ENCODE data around the gene RHOG.
"Not testable (repeated sequence)": the region's sequence is repeated elsewhere in the genome, so short reads cannot be mapped to it uniquely, and the experiment has no call there.

Gene RHOG

GRCh38 chr11:3815845-3816244 is 24.9 kb downstream of the RHOG start:
- in situ Hi-C loops (cut with MboI; ENCODE audit: low sequenced_read_pairs, unreplicated experiment) = no loop called here
- TF ChIP-seq CTCF (IDR thresholded peaks at IDR 0.05; ENCODE audit: borderline replicate concordance, control extremely low read depth, extremely low read depth, insufficient read depth, missing control alignments) = no peak
- DNase-seq (ENCODE audit: low spot score) = no peak

- in situ Hi-C loops (cut with MboI; ENCODE audit: low sequenced_read_pairs, unreplicated experiment); DNase-seq (ENCODE audit: low spot score): not testable (repeated sequence)
Measured at GRCh38 chr11:3814832-3815231, 25.9 kb downstream of the RHOG start.

DNA sequence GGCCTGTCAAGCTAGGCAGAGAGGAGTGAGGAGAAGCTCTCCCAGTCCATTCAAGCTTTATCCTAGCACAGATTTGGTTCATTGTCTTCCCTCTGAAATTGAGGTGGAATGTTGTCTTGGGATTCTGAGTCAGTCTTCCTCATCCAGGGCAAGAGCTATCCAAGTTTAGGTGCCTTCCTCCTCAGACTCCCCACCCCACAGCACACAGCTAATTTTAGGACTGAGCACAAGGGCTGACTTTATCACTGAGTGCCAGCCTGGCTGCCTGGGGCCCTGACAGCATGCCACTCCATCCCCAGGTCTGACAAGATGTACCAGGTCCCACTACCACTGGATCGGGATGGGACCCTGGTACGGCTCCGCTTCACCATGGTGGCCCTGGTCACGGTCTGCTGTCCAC is 29.8 kb downstream of the RHOG start:
- DNase-seq (ENCODE audit: low spot score) = no peak
- in situ Hi-C loops (cut with MboI; ENCODE audit: low sequenced_read_pairs, unreplicated experiment) = no loop called here
- TF ChIP-seq CTCF (IDR thresholded peaks at IDR 0.05; ENCODE audit: borderline replicate concordance, control extremely low read depth, extremely low read depth, insufficient read depth, missing control alignments) = no peak

DNA sequence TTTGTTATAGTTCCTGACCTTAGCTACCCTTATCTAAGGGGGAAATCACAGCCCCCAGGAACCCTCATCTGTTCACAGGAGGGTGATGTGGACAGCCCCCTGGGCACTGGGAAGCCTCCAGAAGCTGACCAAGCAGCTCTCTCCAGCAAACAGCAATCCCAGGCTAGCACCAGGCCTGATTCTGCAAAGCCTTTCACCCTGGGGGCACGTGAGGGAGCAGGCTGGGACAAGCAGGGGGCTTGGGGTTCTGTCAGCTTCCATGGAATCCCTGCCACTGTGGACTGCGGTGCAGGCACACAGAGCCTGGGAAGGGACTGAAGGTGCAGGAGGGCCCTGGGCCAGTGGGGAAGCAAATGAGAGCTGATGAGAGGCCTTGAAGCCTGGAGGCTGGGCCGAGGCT is 30.3 kb downstream of the RHOG start:
- TF ChIP-seq CTCF (IDR thresholded peaks at IDR 0.05; ENCODE audit: borderline replicate concordance, control extremely low read depth, extremely low read depth, insufficient read depth, missing control alignments) = no peak
- no peak for DNase-seq (ENCODE audit: low spot score)
- in situ Hi-C loops (cut with MboI; ENCODE audit: low sequenced_read_pairs, unreplicated experiment) = no loop called here

DNA sequence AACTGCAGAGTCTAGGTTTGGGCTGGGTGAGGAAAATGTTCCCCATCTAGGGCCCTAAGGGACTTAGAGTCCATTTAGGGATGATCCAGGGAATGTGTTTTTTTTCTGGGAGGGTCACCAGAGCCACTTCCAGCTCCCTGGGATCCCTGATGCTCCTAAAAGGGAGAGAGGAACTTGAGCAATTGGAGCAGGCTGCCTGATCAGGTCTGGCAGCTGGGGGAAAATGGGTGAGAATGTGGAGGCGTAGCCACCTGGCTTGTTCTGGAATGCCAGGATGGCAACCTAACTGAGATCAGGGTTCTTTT is 31.2 kb downstream of the RHOG start:
- DNase-seq (ENCODE audit: low spot score) = no peak
- no peak for TF ChIP-seq CTCF (IDR thresholded peaks at IDR 0.05; ENCODE audit: borderline replicate concordance, control extremely low read depth, extremely low read depth, insufficient read depth, missing control alignments)
- in situ Hi-C loops (cut with MboI; ENCODE audit: low sequenced_read_pairs, unreplicated experiment) = no loop called here

DNA sequence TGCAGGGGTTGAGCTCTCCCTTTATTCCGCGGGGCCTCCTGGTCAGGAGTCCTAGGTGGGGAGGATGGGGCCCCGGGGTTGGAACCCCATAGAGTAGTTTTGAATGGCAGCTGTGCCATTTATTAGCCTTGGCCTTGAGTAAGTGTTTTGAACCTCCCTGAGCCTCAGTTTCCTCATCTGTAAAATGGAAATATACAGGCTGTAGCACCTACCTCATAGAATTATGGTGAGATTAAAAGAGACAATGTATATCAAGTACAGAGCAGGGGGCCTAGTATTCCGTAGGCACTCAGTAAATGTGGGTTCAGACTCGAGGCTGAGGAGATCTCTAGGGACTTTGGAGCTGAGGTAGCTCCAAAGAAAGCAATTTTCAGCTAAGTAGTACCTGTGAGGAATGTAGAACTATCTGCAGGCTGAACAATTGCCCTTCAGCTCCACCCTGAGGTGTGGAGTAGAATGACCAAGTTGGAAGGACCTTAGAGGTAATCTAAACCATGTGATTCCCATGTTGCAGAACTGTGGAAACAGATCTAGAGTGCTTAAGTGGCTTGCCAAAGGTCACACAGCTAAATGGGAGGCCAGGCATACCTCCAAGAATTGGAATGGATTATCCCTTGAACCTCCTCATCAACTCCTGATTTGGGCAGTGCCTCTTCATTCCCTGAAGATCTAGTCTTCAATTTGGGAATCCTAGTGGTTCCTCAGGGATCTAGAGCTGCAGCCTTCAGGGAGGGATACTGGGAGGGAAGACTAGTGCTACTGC is 31.7 kb downstream of the RHOG start:
- peak; percentile 83 for DNase-seq (ENCODE audit: low spot score)
- in situ Hi-C loops (cut with MboI; ENCODE audit: low sequenced_read_pairs, unreplicated experiment) = no loop called here
- peak; percentile 42 for TF ChIP-seq CTCF (IDR thresholded peaks at IDR 0.05; ENCODE audit: borderline replicate concordance, control extremely low read depth, extremely low read depth, insufficient read depth, missing control alignments)

DNA sequence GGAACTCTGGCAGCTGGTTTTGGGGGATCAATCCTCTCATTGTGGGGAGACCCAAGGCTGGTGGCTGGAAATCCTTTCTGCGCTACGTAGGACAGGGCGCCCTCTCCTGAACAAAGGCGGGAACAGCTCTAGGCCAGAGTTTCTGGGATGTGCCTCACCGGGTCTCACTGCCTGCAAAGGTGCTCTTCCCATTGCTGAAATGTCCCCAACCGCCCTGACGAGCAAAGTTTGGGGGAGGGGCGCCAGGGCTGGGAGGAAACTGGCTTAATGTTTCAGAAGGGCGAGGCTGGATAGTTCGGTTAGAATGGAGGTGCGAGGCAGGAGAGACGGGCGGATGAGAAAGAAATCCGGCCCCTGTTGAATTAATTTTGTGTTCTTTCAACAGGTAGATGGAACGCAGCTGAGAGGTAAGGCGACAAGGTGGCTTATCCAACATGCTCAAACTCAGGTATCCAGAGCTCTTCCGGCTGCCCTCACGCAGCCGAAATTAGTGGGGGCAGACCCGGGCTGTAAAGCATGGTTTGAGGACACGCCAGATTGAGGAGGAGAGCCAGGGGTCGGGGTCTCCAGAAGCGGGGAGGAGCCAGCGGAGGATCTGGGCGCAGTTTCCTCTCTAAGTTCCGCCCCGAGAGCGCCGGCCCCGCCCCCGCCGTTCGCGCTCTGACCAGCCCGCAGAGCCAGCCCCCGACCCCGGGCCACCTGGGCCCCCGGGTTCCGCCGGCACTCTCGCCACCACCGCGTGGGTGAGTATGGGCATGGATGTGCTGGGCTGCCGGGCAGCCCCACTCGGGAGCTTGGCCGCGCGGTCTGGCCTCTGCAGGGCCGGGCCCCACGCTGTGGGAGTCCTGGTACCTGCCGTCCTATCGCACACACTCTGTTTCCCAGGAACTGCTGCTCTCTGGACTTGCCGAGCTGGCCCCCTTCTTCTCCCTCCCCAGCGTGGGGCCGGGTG is 32.6 kb downstream of the RHOG start, which contains the start of gene PGAP2:
PGAP2 (plus strand) TSS at position 652 of the 952 bp plus-strand sequence. CDS start 2,700 bp downstream, outside the sequence.
- peak; percentile 85 for DNase-seq (ENCODE audit: low spot score)
- in situ Hi-C loops (cut with MboI; ENCODE audit: low sequenced_read_pairs, unreplicated experiment) = no loop called here
- TF ChIP-seq CTCF (IDR thresholded peaks at IDR 0.05; ENCODE audit: borderline replicate concordance, control extremely low read depth, extremely low read depth, insufficient read depth, missing control alignments) = peak; percentile 65
